Urothelium cell line (cell line): ENCODE measurements around the gene TENM4.
A peak's percentile ranks its signal among the peaks of the same experiment; 100 is the strongest.

Experiments
- DNase-seq: peaks from one replicate; pipeline ENCODE4 v3.0.0; 2011; ENCODE audit warnings: low spot score, mixed read lengths
- FAIRE-seq: peaks from 2 replicates; lab custom pipeline; 2011; peaks lifted over from hg19 to GRCh38; lab: Jason Lieb, UNC

Gene TENM4

DNA sequence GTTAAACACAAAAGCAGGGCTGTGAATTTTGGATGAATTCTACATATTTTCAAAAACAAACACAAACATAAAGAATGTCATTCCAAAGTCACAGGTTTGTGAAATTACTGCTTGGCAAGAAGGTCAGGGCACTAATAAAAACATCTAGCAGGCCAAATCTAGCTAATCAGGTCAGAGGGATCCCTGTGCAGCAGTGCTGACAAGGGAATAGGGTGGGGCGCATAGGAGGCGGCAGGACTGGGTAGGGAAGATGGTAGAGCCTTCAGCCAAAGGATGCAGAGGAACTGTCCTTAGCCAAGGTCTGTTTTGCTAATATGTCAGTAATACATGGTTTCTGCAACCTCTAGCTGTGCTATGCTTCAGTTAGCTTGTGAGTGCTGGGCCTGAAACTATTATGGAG is 396.6 kb downstream of the TENM4 start:
- no peak for FAIRE-seq
- no peak for DNase-seq

DNA sequence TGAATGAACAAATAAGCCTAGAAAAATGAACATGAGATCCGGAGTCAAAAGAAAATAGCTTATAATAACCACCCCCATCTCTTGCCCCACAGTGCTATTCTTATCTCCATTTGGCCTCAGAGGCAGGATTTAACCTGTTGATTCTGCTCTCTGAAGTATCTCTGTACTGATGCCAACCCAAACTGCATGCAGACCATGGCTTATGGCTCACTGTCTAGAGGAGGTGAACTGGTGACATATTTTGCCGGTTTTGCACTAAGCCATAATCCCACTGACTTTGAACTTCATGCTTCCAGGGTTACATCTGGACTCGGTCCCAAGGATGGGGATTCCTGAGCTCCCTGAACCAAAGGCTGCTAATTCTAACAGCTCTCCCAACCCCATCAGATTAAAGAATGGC is 397.1 kb downstream of the TENM4 start:
- DNase-seq (no peak), FAIRE-seq (no peak)

DNA sequence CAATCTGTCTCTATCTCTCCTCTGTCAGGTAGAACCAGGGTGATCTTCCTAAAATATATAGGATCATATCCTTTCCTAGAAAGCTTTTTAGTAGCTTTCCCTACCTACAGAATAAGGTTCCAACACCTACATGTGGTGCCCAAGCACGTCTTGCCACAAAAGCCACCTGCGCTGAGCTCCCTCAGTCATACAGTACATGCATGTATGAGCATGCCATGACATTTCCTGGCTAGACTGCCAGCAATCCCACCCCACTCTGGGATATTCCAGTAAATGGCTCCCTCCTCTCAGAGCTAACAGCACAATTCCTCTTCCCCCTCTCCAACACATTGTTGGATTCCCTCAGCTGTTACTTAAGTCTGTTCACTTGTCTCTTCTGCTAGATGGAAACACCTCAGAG is 398.0 kb downstream of the TENM4 start:
- DNase-seq: no peak
- FAIRE-seq: no peak

DNA sequence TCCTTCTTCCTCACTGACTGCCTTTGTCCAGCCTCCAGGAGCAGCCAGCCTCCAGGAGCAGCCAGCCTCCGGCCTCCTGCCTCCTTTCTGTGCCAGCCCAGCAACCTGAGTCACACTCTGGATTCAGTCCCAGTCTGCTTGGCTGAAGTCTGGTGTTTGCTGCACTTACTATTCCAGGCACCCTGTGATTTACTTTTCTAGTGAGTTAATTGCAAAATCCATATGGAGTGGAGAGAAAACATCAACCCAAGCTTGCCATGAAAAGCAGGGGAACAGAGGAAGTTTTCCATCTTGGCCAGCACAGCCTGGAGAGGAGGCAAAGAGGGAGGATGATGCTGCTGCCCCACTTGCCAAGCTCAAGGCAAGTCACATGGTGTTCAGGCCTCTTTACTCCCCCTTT is 400.5 kb downstream of the TENM4 start:
- FAIRE-seq (no peak), DNase-seq (peak; percentile 26)

DNA sequence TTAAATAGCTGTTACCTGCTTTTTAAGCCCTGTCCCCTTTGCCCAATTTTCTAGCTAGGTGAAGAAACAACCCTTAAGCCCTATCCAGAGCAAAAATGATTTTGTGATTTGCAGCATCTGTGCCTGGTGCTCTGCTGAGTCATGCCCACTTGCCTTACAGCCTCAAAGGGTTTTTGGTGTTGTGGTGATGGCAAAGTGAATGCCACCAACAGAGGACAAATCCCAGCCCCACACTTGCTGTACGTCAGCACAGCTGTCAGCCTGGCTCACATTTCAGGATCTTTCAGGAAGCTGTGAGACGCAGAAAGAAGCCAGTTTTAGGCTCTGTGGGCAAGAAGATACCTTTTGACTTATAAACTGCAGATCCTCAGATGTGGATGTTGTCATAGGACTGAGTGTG is 401.7 kb downstream of the TENM4 start:
- FAIRE-seq (no peak), DNase-seq (no peak)

DNA sequence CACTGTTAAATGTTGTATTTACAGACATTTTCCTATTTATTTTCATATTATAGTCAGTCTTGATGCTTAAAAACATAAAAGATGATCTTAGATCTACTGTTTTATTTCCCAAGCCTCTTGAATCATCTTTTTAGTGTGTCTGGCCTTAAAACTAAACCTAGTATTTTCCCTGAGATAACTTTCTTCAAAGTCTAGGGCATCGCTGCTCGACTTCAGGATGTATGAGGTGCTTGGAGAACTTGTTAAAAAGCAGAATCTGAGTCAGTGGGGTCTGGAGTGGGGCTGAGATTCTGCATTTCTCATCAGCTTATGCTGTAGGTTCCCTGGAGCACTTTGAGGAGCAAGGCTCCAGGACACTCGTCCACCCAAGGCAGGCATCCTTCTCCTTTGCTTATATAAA is 404.9 kb downstream of the TENM4 start:
- FAIRE-seq (no peak), DNase-seq (no peak)

DNA sequence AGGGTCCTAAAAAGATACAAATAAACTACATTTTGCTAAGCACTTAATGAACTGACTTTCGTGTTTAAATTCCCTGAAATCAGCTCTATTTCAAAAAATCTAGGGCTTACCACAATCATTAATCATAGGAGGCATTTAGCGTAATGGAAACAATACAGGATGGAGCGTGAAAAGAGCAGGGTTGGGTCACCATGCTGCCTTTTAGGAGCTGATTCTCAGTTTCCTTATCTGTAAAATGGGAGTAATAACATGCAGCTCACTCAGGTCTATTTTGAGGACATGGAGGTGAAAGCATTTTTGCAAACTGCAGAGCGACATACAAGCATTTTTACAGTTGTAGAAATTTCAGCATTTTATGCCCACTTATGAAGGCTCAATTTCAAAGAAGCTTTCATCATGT is 407.0 kb downstream of the TENM4 start:
- DNase-seq (no peak), FAIRE-seq (no peak)

DNA sequence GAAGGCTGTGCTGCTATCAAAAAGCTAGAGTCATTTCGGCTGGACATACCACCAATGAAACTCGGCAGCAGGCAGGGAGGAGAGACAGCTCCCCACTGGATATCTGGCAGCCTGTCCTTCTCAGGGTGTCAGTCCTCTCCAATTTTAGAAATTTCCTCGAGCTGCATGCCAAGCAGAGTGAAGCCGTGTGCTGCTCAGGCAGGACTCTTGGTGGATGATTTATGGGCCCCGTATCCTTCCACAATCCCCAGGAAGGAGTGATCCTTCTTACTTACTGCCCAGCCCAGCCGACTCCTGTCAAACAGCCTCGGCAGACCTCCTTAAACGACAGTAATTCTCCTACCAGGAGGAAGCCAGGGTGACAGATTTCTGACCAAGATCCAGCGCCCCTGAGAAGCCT is 410.4 kb downstream of the TENM4 start:
- no peak for DNase-seq
- no peak for FAIRE-seq

DNA sequence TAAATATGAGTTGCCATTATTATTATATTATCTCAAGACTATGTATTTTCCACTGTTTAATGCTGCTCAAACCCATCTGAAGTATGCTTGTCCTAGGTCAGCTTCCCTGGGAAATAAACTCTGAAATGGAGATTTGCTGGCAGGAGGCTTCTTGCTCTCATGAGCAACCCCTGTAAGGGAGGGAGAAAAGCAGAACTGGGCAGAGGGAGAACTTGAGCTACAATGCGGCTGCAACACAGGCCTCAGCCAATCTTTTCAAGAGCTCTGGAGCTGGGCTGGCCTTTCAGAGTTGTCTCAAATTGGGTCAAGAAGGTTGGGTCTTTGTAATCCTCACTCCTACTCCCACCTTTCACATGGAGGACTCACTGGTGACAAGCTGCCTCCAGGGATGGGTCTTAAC is 412.6 kb downstream of the TENM4 start:
- FAIRE-seq: no peak

DNA sequence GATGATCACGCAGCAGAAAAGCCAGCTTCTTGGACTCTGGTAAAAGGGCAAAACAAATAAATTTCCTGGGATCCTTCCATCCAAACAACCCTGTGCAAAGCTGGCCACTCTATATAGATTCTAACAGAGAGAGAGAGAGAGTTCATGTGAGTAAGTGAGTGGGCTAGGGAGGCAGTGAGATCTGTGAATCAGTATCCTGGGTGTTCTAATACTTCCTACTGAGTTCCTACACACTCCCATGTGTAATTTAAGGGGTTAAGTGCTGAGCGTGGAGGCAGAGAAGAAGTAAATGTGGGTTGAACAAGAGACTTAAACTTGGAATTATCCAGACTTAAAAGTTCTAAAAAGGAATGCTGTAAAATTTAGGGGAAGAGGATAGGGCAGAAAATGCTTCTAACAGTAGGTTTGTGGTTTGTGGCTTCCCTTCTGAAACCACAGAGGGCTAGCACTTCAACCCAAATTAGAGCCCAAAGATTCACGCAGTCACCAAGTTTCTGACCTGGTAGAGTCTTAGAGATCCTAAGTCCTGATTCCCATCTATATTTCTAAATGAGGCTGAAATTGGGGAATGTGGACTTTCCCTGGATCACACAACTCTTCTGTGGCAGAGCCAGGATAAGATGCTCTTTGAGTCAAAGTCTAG is 413.9 kb downstream of the TENM4 start:
- no peak for FAIRE-seq
- no peak for DNase-seq

More for the DNA sequence above, 412.6 kb downstream of the TENM4 start:
- DNase-seq: no peak

DNA sequence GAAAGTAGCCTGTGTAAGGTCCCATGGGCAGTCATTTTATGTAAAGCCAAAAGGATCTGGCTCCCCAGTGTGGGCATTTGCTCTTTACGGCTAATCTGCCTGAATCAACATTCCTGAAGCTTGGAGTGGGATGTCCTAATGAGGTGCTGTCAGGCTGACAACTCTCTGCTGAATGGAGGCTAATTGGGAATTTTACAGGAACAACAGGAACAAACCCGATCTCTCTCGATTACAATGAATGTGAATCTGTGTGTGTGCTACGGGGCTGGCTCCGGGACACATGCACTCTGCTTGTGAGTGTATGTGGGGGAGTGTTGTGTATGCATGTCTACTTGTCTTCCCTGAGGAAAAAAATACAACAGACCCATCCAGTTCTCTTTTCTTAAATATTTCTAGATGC is 415.2 kb downstream of the TENM4 start:
- DNase-seq: no peak

DNA sequence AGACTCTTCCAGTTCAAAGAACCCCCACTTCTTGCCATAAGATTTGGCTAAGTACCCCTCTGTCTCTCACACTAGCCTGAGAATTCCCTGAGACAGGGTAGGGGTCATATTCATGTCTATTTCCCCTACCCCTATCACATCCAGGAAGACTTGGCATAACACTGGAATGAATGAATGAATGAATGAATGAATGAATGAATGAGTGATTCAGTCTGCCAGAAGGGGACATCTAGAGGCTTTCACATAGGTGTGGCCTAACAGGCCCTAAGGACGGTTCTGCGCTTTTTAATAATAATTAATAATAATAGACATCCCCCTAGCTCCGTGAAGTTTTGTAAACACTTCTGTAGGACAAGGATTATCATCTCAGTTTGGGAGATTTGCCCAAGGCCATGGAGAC is 415.7 kb downstream of the TENM4 start:
- FAIRE-seq (no peak), DNase-seq (no peak)

More for the DNA sequence above, 415.2 kb downstream of the TENM4 start:
- no peak for FAIRE-seq

DNA sequence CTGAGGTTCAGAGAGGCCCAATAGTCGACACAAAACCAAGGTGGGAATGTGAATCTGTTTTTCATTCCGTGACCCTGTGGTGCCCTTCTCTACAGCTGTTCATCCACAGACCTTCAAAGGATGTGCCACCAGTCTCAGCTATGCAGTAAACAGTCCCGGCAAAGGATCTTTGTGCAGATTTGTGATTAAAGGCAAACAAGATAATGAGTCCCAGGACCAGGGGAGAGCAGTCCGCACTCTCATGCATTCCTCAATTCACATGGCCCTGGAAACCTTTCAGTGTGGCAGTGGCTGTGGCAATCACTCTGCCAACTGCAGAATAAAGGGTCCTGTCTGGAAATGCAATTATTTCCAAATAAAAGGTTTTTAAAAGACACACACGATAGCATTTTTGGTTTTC is 418.6 kb downstream of the TENM4 start:
- no peak for FAIRE-seq
- no peak for DNase-seq

DNA sequence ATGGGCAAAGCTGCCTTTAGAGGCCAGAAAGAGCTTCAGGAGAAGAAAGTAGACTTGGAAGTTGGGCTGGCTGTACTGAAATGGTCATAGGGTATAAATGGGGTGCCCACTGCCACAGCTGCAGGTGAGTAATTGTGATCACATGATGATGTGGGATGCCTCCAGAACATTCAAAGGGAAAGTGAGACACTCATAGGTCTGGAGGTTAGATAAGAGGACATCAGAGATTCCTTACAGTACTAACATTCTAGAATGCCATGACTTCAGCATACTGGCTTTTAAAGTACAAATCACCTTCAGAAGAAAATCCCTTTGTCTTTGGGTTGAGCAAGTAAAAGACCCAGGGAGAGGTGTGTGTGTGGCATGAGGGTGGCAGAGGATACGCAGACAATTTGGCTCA is 419.2 kb downstream of the TENM4 start:
- FAIRE-seq (no peak), DNase-seq (no peak)

DNA sequence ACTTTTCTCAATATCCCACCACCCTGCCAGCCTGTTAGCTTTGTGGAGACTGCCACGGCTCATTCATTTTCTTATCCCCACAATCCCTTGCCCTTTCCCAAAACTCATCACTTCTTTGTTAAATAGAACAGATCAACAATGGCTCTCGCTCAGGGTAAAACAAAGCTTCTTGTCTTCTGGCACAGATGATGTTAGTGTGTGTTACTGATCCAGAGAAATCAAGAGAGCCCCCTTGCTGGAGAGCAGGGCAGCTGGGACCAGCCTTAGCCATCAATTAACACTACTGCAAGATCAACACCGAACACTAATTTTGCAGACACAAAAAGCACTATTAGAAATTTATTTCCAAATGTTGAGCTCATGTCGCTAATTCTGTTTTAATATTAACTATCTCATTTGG is 420.9 kb downstream of the TENM4 start:
- DNase-seq (no peak), FAIRE-seq (no peak)

DNA sequence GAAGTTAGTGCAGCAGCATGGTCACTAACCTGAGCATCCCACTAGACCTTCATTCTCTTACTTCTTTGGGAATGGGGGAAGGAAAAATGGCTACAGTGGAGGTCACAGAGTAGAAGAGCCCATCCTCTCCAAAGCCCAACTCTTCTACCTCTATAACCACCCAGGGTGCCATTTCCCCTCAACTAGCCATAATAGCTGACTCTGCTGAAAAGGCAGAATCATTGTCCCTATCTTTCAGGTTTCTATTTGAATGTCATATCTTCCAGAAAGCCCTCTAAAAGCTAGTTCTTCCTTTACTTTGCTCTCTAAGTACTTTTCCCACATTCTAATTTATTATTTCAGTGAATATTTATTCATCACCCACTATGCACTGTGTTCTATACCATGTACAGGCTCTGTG is 421.6 kb downstream of the TENM4 start:
- FAIRE-seq (no peak), DNase-seq (no peak)

DNA sequence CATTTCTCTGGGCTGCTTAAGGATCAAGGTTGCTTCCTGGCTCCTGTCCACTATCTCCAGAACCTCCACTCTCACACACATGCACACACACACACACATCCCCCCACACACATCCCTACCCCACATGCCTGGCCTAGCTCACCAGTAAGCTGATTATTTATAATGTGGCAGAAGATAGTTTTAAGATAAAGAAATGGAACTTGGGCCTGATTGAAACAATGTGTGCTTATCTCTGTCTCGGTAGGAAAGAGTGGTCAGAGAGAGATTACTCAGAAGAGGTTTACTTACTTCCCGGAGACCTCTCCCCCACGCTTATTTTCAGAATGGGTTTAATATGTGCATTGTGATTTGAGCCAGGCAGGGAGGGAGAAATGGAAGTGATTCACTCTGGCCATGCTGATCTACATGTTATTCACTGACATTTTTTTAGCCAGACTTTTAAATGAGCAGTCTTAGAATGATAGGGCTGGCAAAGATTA is 422.4 kb downstream of the TENM4 start:
- DNase-seq: no peak
- no peak for FAIRE-seq

DNA sequence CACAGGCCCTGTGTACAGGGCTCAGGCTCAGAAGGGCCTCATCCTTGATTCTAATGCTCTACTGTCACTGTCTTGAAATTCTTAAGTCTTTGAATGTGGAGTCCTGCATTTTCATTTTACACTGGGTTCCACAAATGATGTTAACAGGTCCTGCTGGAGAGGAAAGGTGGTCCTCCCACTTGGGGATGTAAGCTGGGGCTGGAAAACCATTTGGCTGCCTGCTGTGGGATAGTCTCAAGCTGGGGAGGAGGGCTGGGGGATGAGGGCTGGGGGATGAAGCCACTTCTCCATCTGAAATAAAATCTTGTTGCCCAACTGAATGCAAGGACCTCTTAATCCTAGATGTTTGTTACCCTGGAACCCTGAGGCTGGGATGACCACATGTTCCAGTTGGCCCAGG is 423.0 kb downstream of the TENM4 start:
- no peak for DNase-seq
- FAIRE-seq: no peak

DNA sequence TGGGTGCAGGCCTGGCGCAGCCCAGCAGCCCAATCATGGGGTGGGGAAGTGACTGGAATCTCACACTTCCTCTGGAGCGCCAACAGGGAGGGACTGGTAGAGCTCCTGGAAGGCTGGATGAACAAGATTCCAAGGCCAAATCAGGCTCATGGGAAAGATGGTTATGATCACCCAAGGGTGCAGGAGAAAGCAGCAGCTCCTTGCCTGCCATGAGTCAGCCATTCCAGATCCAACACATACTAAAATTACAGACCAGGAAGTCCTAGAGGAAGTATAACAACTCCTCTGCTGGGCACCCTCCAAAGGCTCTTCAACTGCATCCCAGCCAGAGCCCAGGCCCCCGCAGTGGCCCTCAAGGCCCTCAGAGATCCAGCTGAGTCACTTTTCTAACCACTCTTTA is 427.3 kb downstream of the TENM4 start:
- DNase-seq (no peak), FAIRE-seq (no peak)

DNA sequence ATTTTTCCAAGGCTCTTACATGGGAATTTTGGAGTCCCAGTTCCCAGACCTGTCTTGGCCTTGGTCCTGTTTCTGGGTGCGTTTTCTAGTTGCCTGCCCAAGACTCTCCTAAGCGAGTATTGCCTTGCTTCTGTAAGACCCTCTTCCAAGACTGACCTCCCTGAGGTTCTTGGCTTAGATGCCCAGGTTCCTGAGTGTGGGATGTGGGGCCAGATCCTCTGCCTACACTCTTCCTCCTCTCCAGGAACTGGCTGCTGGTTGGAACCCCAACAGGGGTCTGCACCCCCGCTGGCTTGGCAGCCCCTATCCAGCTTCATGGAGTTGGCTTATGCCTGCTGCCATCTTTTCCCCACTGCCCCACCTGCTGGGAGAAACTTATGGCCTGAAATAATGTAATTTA is 429.5 kb downstream of the TENM4 start:
- no peak for DNase-seq
- no peak for FAIRE-seq

DNA sequence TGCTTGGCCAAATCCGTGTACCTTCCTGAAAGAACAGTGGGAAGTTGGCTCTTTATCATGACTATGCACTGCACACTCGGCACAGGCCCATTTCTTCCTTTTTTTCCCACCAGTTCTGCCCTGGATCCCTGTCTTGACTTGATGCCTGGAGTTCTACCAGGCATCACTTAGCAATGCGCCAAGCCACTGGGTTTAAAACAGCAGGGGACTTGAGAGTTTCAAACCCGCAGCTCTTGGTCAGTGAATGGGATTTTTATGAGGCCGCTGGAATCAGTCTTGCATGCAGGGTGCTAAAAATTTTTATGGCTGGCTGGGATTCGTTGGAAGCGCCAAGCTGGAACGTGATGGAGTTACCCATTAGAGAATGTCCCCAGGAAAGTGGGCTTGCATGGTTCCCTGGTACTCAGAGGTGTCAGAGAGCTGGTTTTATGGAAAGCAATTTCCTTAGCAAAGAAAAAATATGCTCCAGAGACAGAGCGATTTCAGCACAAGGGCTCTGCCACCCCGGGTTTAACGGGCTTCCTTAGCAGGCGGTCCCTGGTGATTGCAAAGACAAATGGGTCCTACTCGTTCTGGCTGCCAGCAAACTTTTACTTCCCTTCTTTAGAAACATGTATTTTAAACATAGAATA is 432.9 kb downstream of the TENM4 start:
- FAIRE-seq (no peak), DNase-seq (no peak)

DNA sequence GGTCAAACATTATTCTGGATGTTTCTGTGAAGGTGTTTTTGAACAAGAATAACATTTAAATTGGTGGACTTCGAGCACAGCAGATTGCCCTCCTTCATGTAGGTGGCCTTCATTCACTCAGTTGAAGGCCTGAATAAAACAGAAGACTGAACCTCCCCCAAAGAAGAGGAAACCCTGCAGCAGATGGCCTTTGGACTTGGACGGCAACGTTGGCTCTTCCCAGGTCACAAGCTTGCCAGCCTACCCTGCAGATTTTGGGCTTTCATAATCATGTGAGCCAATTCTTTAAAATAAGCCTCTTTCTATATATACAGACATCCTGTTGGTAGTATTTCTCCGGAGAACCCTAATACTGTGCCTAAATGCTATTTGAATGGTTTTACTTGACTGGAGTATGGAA is 434.0 kb downstream of the TENM4 start:
- FAIRE-seq (no peak), DNase-seq (no peak)

DNA sequence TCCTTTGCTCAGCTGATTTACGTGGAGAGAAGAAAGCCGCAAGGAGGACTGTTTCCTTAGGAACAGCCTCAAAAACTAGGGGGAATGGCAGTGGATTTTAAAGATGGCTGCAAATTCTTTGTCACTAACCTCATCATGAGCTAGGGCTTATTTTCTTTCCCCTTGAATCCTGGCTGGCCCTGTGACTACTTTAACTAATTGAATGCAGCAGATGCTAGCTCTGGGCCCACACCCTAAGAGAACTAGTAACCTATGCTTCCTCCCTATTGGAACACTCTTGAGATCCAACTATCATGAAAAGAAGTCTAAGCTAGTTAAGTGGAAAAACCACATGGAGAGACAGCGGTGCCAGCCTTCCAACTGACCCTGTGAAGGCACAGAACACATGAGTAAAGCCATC is 444.8 kb downstream of the TENM4 start:
- FAIRE-seq (no peak), DNase-seq (no peak)
